ENCODE results near the gene TXNRD1. TPM values are rescaled to one million over a fixed set of nuclear protein-coding genes. Genes with fewer than 3 reads are reported as not detected.

Gene TXNRD1
- total RNA-seq, 1 donor from 2014 or later, result 360 TPM

DNA sequence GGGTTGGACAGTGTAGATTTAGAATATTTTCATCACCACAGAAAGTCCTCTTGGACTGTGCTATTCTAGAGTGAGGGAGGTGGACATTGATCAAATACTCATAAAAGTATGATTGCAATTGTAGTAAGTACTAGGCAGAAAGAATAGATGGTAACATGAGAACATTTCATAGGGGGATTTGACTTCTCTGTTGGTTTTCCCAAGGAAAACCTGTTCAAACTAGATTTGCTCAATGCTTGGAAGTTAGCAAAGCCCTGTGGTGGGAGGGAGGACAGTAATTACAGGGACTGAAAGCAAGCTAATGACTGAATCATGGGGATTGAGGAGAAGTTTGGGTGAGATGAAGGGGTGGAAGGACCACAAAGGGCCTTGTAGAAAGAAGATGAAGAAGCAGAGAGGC, 63.6 kb downstream of the TXNRD1 start:
- DNase-seq (ENCODE audit: low read depth in 2 of 2), result no peak

DNA sequence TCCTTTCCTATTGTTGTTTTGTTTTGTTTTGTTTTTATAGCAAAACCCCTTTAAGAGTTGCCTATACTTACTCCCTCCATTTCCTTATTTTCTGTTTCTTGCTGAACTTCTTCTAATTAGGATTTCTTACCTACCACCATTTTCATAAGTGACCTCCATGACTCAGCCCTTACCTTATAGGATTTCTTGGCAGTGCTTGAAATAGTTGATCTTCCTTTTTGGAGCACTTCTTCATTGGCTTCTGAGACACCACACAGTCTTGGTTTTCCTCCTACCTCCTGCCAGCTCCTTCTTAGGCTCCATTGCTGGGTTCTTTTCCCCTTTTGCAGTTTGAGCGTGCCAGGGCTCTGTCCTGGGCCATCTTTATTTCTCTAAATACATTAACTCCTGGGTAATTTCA, 64.5 kb downstream of the TXNRD1 start:
- no peak for DNase-seq (ENCODE audit: low read depth in 2 of 2)

DNA sequence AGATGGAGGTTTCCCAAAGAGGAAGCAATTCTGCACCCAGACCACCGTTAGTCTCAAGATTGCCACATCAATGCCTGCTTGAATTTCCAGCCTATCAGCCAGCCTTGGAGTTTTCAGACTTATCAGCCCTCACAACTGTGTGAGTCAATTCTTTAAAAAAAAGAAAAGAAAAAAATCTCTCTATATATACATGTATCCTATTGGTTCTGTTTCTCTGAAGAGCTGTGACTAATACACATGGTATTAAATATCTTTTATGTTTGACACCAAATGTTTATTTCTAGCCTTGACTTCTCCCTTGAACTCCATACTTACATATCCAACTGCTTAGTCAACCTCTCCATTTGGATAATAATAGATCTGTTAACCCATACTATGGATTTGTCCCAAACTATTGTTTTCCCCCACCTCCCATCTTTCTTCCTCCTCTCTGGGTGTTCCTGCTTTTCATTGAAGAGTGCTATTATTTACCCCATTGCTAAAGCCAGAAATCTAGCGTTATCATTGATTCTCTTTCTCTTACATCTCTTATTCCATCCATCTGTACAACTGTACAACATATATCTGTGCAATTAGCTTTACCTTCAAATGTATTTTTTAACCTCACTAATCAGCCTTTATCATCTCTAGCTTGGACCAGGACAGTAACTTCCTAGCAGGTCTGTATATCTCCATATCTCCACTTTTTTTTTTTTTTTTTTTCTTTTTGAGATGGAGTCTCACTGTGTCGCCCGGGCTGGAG, 65.3 kb downstream of the TXNRD1 start:
- DNase-seq (ENCODE audit: low read depth in 2 of 2), result peak in 1 of 2 donors; percentile 84

DNA sequence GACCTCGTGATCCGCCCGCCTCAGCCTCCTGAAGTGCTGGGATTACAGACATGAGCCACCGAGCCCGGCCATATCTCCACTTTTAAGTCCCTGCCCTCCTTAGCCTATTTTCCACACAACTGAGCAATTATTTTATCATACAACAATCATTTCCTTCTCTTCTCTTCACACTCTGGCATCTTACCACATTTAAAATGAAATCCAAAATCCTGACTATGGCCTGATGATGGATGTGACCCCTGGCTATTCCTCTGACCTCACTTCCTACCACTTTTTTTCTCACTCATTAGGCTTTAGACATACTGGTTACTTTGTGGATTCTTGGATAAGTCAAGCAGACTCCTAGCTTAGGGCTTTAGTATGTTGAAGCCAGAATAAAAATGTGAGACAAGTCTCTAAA, 66.1 kb downstream of the TXNRD1 start:
- DNase-seq (ENCODE audit: low read depth in 2 of 2), result no peak

DNA sequence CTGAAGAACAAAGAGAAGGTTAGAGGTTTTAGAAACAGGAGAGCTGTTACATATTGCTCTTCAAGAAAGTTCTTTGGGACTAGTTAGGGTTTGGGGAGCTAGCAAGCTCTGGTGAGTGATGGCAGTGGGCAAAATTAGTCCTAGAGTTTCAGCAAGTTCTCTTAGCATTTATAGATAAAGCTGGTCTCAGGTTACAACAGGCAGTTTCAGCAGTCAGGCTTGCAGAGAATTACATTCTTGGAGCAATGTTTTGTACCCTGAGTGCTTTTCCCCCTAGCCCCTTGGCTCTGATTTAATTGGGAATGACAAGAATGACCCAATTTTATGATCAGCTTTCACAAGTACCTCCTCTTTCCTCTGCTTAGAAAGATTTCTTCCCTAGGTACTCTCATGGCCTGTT, 66.5 kb downstream of the TXNRD1 start:
- DNase-seq (ENCODE audit: low read depth in 2 of 2), result no peak

DNA sequence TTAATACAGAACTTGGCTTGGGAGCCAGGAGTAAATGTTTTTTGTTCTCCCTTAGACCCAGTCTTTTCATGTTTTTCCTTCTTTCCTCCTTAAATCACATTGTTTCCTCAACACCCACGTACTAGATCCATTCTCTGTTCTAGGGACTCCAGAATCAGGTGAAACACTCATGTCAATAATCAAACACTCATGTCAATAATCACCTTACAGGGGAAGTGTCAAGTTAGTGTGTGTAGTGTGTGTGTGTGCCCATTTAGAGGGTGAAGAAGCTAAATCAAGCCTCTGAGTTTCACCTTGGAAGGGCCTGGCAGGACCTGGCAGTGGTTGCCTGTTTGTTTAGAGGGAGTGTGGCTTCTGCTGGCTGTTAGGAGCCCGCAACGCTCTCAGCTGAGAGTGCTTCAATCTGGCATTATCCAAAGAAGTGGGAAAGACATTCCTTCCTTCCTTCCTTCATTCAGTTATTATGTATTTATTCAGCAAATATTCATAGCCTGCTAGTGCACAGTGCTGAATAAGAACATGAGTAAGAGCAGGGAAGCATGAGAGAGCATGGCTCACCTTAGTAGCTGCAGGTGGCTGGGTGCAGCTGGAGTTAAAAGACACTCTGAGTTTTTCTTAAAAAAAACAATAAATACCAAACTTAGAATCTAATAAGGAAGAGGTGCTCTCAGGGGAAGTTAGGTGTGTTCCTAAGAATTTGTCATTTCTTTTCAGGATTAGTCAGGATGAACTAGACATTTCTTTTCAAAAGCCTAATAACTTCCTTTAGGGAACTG, 70.3 kb downstream of the TXNRD1 start:
- peak in 1 of 2 donors; percentile 66 for DNase-seq (ENCODE audit: low read depth in 2 of 2)

DNA sequence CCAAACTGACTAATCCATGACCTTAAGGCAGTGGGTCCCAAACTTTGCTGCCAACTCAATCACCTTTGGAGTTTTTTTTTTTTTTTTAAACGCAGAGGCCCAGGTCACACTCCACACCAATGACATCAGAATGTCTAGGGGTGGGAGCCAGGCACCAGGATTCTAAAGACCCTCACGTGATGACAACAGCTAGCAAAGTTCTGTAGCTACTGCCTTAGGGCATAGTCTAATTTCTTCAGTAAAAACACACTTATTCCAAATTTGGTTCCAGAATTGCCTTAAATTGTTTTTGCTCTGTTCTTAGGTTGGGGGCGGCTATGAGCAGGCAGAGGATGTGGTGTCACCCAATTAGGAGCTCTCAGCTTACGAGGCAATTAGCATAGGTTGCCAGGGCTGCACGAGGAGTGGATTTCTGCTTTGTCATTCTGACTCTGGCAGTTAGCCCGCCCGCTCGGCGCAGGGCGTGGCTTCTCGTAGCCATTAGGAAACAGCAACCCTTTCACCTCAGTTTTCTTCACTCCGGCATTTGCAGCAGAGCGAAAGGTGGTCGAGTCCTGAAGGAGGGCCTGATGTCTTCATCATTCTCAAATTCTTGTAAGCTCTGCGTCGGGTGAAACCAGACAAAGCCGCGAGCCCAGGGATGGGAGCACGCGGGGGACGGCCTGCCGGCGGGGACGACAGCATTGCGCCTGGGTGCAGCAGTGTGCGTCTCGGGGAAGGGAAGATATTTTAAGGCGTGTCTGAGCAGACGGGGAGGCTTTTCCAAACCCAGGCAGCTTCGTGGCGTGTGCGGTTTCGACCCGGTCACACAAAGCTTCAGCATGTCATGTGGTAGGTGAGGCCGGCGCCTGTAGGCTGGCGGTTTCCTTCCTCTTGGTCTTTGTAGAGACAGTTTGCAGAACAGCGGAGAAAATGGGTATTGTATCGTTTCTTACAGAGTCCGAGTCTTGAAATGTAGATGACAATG, 71.2 kb downstream of the TXNRD1 start:
- peak; percentile 93 to 98 for DNase-seq (ENCODE audit: low read depth in 2 of 2)

DNA sequence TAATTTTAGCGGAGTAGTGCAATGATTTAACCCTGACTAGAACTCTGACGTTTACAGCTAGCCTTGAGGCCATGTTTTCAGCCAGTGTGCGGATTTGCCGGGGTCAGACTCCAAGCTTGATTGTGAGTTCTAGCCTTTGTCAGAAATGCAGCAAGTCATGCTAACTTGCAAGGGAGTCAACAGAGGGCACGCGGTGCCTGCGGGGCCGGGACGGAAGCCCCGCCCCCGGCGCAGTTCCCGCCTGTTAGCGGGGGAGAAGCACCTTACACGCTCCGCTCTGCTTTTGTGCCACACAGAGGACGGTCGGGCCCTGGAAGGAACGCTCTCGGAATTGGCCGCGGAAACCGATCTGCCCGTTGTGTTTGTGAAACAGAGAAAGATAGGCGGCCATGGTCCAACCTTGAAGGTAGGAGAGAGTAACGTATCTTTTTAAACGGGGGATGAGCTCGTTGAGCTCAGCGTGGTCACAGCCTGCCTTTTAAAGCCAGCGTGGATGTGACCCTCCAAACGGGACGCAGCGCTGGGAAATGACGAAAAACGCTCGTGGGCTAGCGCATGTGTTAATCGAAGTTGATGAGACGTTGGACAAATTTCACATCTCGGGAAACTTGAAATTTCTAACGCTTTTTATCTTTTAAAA, 73.2 kb downstream of the TXNRD1 start:
- peak; percentile 56 to 85 for DNase-seq (ENCODE audit: low read depth in 2 of 2)

DNA sequence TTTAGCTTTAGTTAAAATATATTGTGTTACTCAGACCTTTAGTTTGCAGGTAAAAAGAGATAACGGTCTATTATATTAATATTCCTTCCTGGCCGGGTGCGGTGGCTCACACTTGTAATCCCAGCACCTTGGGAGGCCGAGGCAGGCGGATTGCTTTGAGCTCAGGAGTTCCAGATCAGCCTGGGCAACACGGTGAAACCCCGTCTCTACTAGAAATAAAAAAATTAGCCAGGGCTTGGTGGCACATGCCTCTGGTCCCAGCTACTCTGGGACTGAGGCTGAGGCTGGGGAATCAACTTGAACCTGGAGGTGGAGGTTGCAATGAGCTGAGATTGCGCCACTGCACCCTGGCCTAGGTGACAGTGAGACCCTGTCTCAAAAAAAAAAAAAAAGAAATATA, 74.7 kb downstream of the TXNRD1 start:
- DNase-seq (ENCODE audit: low read depth in 2 of 2), result no peak

DNA sequence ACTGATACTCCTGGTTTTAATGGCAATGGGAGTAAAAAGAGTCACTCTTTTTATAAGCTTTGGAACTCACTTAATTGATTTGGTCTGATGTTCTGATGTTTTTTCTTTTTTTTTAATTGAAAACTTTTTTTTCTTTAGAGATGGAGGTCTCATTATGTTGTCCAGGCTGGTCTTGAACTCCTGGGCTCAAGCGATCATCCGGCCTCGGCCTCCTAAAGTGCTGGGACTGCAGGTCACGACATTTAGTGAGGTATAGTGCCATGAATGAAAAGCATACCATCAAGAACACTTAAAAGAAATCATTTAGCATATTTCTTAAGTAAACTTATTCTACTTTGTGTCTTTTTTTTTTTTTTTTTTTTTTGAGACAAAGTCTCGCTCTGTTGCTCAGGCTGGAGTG, 75.3 kb downstream of the TXNRD1 start:
- DNase-seq (ENCODE audit: low read depth in 2 of 2), result no peak

DNA sequence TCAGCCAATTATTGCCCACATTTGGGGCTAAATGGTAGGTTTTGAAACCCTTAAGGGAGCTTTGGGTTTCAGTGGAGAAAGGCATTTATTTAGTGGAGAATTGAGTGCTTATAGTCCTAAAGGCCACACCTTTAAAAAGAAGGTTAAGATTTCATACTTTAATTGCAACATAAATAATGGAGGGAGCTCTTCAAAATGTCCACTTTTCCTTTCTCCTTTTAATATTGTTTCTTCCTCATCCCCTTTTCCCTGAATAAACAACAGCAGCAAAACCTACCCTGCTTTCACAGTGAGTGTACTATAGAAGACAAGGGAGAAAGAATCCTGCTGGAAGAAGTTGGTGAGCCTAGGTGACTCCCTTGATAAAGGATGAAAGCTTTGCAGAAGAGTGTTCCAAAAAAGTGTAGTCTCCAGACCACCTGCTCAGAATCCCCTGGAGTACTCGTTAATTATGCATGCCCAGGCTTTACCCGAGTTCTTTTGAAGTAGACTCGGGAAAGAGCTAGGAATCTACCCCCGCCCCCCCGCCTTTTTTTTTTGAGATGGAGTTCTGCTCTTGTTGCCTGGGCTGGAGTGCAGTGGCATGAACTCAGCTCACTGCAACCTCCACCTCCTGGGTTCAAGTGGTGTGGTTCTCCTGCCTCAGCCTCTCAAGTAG, 76.4 kb downstream of the TXNRD1 start:
- no peak for DNase-seq (ENCODE audit: low read depth in 2 of 2)

DNA sequence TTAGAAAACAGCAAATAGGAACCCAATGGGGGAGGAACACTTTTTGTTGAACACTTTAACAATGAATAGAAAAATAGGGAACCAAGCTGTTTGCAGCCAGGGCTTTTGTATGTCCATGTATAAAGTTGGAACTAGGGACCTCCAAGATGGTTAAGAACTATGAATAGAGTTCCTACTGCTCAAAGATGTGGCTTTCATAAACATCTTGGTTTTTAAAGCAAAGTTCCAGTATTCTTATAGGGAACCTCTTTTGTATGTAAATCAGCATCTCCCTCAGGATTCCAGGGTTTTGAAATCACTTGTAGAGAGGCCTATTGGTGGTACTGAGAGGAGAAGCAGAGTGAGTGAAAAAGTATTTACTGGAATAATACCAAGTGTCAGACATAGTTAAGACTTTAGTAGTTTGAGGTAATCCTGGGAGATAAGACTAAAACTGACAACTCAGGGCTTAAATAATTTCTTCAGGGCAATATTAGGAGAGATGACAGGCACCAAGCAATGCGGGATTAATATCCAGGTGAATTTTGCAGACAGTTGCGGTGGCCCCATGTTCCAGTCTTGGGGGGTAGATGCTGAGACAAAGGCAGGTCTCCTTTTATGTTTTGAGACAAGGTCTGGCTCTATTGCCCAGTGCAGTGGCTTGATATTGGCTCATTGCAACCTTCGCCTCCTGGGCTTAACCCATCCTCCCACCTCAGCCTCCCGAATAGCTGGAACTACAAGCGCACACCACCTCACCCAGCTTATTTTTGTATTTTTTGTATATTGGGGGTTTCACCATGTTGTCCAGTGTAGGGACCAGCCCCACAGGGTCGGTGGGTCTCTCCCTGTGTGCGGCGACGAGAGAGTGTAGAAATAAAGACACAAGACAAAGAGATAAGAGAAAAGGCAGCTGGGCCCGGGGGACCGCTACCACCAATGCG, 77.6 kb downstream of the TXNRD1 start:
- no peak for DNase-seq (ENCODE audit: low read depth in 2 of 2)

DNA sequence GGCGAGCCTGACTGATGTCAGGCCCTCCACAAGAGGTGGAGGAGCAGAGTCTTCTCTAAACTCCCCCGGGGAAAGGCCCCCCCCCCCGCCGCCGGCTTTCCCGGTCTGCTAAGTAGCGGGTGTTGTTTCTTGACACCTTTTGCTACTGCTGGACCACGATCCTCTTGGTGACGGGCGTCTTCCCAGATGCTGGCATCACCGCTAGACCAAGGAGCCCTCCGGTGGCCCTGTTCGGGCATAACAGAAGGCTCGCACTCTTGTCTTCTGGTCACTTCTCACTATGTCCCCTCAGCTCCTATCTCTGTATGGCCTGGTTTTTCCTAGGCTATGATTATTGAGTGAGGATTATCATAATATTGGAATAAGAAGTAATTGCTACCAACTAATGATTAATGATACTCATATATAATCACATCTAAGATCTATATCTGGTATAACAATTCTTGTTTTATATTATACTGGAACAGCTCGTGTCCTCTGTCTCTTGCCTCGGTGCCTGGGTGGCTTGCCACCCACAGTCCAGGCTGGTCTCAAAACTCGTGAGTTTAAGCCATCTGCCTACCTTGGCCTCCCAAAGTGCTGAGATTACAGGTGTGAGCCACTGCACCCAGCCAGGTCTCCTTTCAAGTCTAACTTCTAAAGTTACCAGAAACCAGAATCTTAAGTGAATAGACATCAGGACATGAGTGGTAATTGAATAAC, 78.7 kb downstream of the TXNRD1 start:
- DNase-seq (ENCODE audit: low read depth in 2 of 2), result peak in 1 of 2 donors; percentile 63

DNA sequence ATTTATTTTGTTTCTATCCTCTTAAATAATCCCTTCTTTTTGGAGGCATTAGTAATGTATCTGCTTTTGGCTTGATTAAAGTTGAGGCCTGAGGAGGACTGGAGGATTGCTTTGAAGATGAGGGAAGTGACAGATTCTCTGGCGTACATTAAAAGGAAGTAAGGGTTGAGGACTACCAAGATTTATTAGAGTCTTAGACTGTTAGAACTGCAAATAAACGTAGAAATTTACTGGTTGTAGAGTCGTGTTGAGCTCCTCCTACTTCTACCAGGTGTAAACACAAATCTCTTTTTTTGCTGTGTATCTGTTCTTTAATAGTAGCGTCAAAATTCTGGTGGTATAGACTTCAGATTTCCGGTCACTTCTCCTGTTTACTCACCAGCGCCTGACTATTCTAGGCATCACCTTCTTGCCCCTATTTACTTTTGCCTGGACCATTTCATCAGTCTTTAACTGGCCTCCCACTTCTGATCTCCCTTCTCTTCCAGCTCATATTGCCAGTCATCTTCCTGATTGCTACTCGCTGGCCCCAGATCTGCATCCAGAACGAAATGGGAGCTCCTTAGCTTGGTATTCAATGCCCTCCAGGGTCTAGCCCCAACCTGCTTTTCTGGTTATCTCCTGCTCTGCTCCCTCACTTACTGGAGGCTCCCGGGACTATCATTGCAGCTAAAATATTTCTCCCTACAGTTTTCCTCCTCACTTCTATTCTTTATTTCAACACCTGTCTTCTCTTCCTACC, 79.5 kb downstream of the TXNRD1 start:
- DNase-seq (ENCODE audit: low read depth in 2 of 2), result no peak

DNA sequence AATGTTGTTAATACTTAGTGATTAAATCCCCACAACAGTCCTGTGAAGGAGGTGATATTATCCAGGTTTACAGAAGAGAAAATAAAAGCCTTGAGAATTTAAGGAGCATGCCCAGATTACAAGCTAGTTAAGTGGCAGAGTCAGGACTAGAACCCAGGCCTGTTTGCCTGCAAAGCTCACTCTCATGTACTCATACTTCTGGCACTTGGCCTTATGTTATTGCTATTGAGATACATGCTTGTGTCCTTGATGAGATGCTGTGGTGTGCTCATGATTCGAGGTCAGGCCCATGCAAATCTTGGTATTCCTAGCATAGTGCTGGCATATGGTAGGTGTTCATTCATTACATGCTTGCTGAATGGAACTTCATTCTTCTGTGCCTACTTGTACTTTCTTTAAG, 80.4 kb downstream of the TXNRD1 start:
- DNase-seq (ENCODE audit: low read depth in 2 of 2), result no peak

DNA sequence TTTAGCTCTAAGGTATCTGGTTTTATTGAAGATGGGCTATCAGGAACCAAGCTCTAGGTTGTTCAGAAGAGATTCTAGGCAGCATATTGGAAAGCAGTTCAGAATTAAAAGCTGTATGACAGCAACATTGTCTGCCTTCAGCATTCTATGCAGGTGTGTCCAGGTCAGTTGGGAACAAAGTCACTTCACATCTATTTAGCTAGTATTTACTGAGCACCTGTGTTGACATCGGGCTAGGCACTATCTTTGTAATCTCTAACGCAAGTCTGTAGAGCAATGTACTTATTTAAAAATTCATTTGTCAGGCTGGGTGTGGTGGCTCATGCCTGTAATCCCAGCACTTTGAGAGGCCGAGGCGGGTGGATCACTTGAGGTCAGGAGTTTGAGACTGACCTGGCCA, 81.1 kb downstream of the TXNRD1 start:
- DNase-seq (ENCODE audit: low read depth in 2 of 2), result no peak

DNA sequence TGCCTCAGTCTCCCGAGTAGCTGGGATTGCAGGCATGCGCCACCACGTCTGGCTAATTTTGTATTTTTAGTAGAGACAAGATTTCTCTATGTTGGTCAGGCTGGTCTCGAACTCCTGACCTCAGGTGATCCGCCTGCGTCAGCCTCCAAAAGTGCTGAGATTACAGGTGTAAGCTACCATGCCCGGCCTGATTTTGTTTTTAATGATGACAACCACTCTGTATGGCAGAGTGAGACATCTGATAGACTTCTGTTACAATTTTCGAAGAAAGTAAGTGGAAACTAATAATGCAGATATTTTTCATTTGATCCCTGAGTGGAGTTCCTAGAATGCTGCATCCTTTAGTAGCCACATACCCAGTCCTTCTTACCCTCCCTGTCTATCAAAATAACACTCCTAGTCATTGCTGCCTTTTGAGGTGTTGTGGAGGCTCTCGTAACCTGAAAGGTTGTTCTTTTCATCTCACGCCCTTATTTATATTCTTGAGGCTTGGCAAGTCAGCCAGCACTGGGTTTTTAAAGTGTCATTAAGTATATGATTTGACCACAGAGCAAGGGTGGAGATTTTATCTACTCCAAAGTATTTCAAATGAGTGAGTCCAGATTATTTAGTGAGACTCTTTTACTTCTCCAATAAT, 82.0 kb downstream of the TXNRD1 start:
- DNase-seq (ENCODE audit: low read depth in 2 of 2), result no peak
